ENCODE data around the gene NKX3-2. TPM values are rescaled to one million over a fixed set of nuclear protein-coding genes. Genes with fewer than 3 reads are reported as not detected.

The NKX3-2 gene
- total RNA-seq, 4 donors from 2014 or later = 0.54 to 1.3 TPM; not detected in 2

DNA sequence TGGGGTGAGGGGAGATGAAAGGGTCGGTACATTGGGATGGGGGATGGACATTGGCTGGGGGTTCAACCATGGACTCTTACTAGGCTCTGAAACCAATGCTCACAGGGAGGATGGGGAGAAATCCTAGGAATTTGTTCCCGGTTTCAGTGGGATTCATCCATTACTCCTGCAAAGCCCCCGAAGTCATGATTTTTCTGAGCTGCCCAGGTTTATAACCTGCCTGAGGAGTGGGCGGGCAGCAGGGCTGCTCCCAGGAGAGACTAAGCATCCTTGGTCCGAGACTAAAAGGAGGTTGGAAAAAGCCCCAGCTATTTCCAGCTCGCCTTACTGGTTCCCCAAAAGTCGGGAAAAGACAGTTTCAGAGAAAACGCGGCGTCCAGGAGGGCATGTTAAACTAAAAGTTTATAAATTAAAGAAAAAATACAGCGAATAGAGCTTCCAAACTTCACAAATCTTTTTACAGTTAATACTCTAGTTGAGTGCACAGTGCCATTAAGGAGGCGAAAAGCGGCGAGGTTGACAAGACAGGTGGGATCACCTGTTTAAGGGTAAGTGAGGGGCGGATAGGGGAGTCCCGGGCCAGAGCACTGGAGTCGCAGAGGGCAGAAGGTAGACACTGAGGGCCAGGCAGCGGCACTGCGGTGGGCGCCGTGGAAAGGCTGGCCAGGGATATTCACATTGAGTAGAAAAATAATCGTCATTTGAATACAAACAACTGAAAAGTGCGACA lies 3.7 kb downstream of the NKX3-2 start:
- H3K4me3 ChIP-seq = no peak overlapping the region
- peaks cover 0 to 33% (median 17%) of the 10 kb centered on the region in 4 donors for H3K4me1 ChIP-seq
- peaks cover 0 to 16% (median 0%) of the 10 kb centered on the region in 4 donors for H3K9me3 ChIP-seq
- H3K36me3 ChIP-seq = no peaks in the 10 kb centered on the region
- DNase-seq = no peak
- H3K27me3 ChIP-seq = peaks cover 0 to 64% of the 10 kb centered on the region in 2 donors
- H3K27ac ChIP-seq = no peak overlapping the region
- TF ChIP-seq POLR2A (IDR thresholded peaks at IDR 0.05) = no peak
- TF ChIP-seq, protein P1, sequence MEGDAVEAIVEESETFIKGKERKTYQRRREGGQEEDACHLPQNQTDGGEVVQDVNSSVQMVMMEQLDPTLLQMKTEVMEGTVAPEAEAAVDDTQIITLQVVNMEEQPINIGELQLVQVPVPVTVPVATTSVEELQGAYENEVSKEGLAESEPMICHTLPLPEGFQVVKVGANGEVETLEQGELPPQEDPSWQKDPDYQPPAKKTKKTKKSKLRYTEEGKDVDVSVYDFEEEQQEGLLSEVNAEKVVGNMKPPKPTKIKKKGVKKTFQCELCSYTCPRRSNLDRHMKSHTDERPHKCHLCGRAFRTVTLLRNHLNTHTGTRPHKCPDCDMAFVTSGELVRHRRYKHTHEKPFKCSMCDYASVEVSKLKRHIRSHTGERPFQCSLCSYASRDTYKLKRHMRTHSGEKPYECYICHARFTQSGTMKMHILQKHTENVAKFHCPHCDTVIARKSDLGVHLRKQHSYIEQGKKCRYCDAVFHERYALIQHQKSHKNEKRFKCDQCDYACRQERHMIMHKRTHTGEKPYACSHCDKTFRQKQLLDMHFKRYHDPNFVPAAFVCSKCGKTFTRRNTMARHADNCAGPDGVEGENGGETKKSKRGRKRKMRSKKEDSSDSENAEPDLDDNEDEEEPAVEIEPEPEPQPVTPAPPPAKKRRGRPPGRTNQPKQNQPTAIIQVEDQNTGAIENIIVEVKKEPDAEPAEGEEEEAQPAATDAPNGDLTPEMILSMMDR (IDR thresholded peaks at IDR 0.05) = no peak

DNA sequence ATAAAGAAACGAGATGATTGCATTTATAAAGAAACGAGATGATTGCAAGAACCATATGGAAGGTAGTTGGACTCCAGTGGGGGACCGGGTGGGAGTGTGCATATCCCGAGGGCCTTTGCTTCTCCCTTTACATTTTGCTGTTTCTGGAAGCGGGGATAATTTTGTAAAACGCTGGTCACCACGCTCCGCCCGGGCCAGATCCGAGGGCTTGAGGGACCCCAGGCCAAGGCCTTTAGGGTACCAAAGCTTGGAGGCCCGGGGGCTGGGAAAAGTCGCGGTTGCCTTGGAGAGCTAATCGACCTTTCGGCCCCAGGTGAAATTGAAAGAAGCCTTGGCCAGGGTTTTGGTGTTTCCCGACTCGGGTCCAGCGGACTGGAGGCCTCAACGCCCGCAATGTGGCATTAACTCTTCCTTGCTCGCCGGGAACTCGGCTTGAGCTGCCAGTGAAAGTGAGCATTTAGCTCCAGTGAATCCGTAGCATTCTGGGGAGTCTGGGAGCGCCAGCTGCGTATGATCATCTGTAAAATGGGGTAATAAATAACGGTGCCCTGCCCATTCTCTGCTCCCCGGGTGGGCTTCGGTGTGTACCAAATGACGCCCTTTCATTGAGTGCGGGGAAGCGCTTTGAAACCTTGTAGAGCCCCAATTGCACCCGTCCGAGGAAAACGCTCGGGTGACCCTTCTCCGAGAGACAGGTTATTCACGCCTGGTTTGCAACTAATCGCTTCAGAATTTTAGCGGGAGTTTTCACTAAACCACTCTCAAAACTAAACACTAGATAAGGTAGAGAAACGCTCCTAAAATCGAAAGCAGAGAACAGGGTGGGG lies 4.5 kb downstream of the NKX3-2 start:
- H3K4me1 ChIP-seq = peaks cover 0 to 27% (median 13%) of the 10 kb centered on the region in 4 donors
- H3K4me3 ChIP-seq = no peak overlapping the region
- DNase-seq = no peak
- peaks cover 0 to 57% of the 10 kb centered on the region in 2 donors for H3K27me3 ChIP-seq
- no peaks in the 10 kb centered on the region for H3K36me3 ChIP-seq
- TF ChIP-seq, protein P1 (IDR thresholded peaks at IDR 0.05) = no peak
- TF ChIP-seq POLR2A (IDR thresholded peaks at IDR 0.05) = no peak
- no peak overlapping the region for H3K27ac ChIP-seq
- H3K9me3 ChIP-seq = peaks cover 0 to 16% (median 0%) of the 10 kb centered on the region in 4 donors

DNA sequence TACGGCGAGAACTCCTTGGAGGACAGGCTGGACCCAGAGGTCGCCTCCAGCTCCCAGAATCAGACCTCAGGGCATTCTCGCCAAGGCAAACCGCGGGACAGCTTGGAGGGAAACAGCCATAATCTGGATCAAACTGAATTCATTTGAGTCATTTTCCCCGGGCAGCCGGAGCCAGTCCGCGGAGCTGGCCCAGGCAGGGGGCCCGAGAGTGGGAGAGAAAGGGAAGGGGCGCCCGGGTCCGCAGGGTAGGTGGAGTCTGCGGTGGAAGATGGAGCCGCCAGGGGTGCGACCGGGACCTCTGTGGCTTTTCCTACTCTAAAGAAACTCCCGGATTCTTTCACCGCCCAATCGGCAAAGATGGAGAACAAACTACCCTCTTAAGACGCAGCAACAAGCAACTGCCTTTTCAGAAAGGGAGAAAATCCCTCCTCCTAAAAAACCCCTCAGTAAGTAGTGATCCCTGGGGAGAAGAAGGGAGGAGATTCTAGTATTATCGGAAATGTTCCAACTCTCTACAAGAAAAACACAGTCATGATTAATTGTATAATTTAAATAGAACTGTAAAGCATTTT lies 5.2 kb downstream of the NKX3-2 start:
- TF ChIP-seq, protein P1 (IDR thresholded peaks at IDR 0.05) = no peak
- TF ChIP-seq POLR2A (IDR thresholded peaks at IDR 0.05) = no peak
- Histone ChIP-seq H3K27ac (no peak overlapping the region), H3K4me1 (peaks cover 0 to 23% (median 7%) of the 10 kb centered on the region in 4 donors), H3K9me3 (peaks cover 0 to 16% (median 0%) of the 10 kb centered on the region in 4 donors), H3K36me3 (no peaks in the 10 kb centered on the region), H3K4me3 (no peak overlapping the region), H3K27me3 (peaks cover 0 to 55% of the 10 kb centered on the region in 2 donors)
- DNase-seq = no peak

DNA sequence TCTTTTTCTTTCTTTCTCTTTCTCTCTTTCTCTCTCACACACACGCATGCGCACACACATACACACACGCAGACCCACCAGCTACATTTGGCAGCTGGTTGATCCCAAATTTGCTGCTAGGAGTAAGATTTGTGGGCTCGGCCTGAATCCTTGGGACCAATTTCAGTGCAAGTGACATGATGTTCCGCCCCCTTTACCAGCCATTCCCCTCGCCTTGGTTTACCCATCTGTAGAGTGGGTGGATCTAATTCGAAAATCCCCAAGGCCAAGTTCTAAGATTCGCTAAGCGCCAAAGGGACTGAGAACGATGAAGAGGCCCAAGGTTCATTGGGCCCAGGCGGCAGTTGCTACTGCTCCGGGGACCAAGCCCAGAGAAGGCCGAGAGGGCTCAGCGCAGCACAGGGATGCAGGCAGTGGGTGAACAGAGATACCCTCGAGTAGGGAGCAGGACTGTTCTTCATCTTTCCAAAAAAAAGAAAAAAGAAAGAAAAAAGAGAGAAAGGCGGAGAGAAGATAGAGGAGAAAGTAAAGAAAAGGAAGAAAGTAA lies 5.8 kb downstream of the NKX3-2 start:
- H3K27ac ChIP-seq = no peak overlapping the region

DNA sequence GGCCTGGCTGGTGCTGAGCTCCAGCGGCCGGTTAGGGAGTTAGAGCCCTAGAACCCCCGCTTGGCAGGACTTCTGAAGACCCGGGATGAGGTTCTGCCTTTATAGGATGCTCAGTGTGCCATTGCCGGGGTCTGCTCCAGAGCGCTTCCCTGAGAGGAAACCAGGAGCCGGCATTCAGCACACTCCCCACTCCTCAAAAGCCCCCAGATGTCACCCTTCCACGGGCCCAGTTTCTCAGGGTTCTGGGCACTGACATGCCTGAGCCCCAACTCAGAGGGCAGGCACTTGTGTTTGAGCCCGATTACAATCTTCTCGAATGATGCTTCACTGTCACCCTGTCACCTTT lies 6.5 kb downstream of the NKX3-2 start:
- peaks cover 0 to 13% (median 5%) of the 10 kb centered on the region in 4 donors for H3K4me1 ChIP-seq
- no peak overlapping the region for H3K27ac ChIP-seq
- no peak overlapping the region for H3K4me3 ChIP-seq
- no peaks in the 10 kb centered on the region for H3K36me3 ChIP-seq
- TF ChIP-seq POLR2A (IDR thresholded peaks at IDR 0.05) = no peak
- TF ChIP-seq, protein P1 (IDR thresholded peaks at IDR 0.05) = no peak
- no peak for DNase-seq
- H3K27me3 ChIP-seq = peaks cover 0 to 46% of the 10 kb centered on the region in 2 donors
- H3K9me3 ChIP-seq = peaks cover 0 to 9% (median 0%) of the 10 kb centered on the region in 4 donors

More for the DNA sequence above, 5.8 kb downstream of the NKX3-2 start:
- no peak overlapping the region for H3K4me3 ChIP-seq
- H3K36me3 ChIP-seq = no peaks in the 10 kb centered on the region
- peaks cover 0 to 10% (median 0%) of the 10 kb centered on the region in 4 donors for H3K9me3 ChIP-seq
- peaks cover 0 to 53% of the 10 kb centered on the region in 2 donors for H3K27me3 ChIP-seq
- no peak for DNase-seq
- no peak for TF ChIP-seq POLR2A (IDR thresholded peaks at IDR 0.05)
- TF ChIP-seq, protein P1 (IDR thresholded peaks at IDR 0.05) = no peak
- peaks cover 0 to 17% (median 5%) of the 10 kb centered on the region in 4 donors for H3K4me1 ChIP-seq
